GM18907 (cell line): ENCODE results near the gene IFNK.
A peak's percentile ranks its signal among the peaks of the same experiment; 100 is the strongest.
"Not testable (repeated sequence)": the region's sequence is repeated elsewhere in the genome, so short reads cannot be mapped to it uniquely, and the experiment has no call there.

ENCODE experiments used
- ATAC-seq: cut with Tn5 transposase; IDR thresholded peaks from one replicate; pipeline ENCODE4 v1.9.1; 2021; ENCODE audit warnings: mild to moderate bottlenecking, moderate library complexity; ENCODE audit not compliant: unreplicated experiment

Gene IFNK

GRCh38 chr9:27524236-27524635, at the start of gene IFNK:
Gene IFNK, plus strand, starts transcription at chr9:27524290. Its CDS starts 47 bp downstream, at chr9:27524337.
- no peak for ATAC-seq

- ATAC-seq: no peak
Measured at GRCh38 chr9:27474305-27474704, 49.8 kb upstream of the IFNK start.

- no peak for ATAC-seq
Measured at GRCh38 chr9:27475057-27475595, 49.0 kb upstream of the IFNK start.

GRCh38 chr9:27476870-27477515, 47.1 kb upstream of the IFNK start:
- ATAC-seq: no peak

GRCh38 chr9:27478322-27478721, 45.8 kb upstream of the IFNK start:
- no peak for ATAC-seq

- ATAC-seq: no peak
Measured at GRCh38 chr9:27482709-27483108, 41.4 kb upstream of the IFNK start.

- ATAC-seq: no peak
Measured at GRCh38 chr9:27483576-27483975, 40.5 kb upstream of the IFNK start.

- ATAC-seq: peak; percentile 86
Measured at GRCh38 chr9:27485158-27485557, 38.9 kb upstream of the IFNK start.

- no peak for ATAC-seq
Measured at GRCh38 chr9:27487128-27487640, 36.9 kb upstream of the IFNK start.

GRCh38 chr9:27487927-27488326, 36.2 kb upstream of the IFNK start:
- ATAC-seq: no peak

GRCh38 chr9:27489087-27489876, 34.8 kb upstream of the IFNK start:
- peak; percentile 75 for ATAC-seq

- ATAC-seq: no peak
Measured at GRCh38 chr9:27491154-27491553, 32.9 kb upstream of the IFNK start.

- no peak for ATAC-seq
Measured at GRCh38 chr9:27495480-27496134, 28.5 kb upstream of the IFNK start.

- no peak for ATAC-seq
Measured at GRCh38 chr9:27496135-27496504, 28.0 kb upstream of the IFNK start.

- no peak for ATAC-seq
Measured at GRCh38 chr9:27497883-27498417, 26.1 kb upstream of the IFNK start.

GRCh38 chr9:27499451-27499850, 24.6 kb upstream of the IFNK start:
- peak; percentile 73 for ATAC-seq

GRCh38 chr9:27500902-27501301, 23.2 kb upstream of the IFNK start:
- not testable (repeated sequence) for ATAC-seq

- no peak for ATAC-seq
Measured at GRCh38 chr9:27503623-27504022, 20.5 kb upstream of the IFNK start.

GRCh38 chr9:27504259-27504658, 19.8 kb upstream of the IFNK start:
- ATAC-seq: peak; percentile 45

- no peak for ATAC-seq
Measured at GRCh38 chr9:27505744-27506161, 18.3 kb upstream of the IFNK start.

- no peak for ATAC-seq
Measured at GRCh38 chr9:27506981-27507380, 17.1 kb upstream of the IFNK start.
